ENCODE data around the gene KRTAP3-3. TPM values are rescaled to one million over a fixed set of nuclear protein-coding genes. Genes with fewer than 3 reads are reported as not detected.

KRTAP3-3 gene
- total RNA-seq, 4 donors from 2014 or later, result not detected

DNA sequence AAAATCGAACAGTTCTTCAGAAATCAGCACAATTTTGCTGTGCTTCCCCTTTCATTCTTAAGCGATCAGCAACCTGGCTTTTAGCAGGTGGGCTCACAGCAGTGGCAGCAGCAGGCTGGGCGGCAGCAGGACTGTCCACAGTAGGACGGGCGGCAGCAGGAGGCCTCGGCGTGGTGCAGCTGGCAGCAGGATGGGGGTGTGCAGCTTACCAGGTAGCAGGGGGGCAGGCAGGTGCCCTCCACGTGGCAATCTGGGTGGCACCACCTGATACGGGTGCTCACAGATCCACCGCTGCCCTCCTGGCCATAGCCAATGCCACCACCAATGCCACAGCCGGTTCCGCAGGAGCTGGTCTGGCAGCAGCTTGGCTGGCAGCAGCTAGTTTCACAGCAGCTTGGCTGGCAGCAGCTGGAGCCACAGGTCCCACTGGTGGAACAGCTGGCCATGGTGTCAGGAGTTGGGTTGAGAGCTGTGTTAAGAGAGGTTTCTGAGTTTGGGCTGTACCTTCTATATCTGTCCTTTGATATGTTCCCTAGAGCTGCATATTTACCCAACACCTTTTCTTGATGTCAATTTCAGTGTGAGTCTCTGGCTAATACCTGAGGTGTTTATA is 35.8 kb upstream of the KRTAP3-3 start, which contains the start of gene KRTAP1-4:
TSS of gene KRTAP1-4 (minus strand) at position 563 of the 613 bp plus-strand sequence. CDS start at position 446, 117 bp downstream.
- Histone ChIP-seq H3K27me3 (peaks cover 15 to 30% (median 15%) of the 10 kb centered on the region in 3 donors), H3K27ac (no peak within 1 kb of the TSS), H3K36me3 (no peaks in the 10 kb centered on the region), H3K4me3 (no peak within 1 kb of the TSS), H3K9me3 (no peaks in the 10 kb centered on the region), H3K4me1 (no peaks in the 10 kb centered on the region)
- ATAC-seq (no peak), DNase-seq (no peak)
- in situ Hi-C loops (cut with MboI; ENCODE audit: low sequenced_read_pairs in 4 of 4), result no loop called here
- TF ChIP-seq POLR2A (IDR thresholded peaks at IDR 0.05) (no peak), CTCF (IDR thresholded peaks at IDR 0.05 in 4 of 5, conservative IDR thresholded peaks at IDR 0.05 in 1 of 5) (no peak)
- intact Hi-C loops (cut with DNase I; ENCODE audit: low total_unique reads), result no loop called here

- no peak for ATAC-seq
- Histone ChIP-seq H3K36me3 (no peaks in the 10 kb centered on the region), H3K9me3 (no peaks in the 10 kb centered on the region), H3K27ac (no peak within 1 kb of the TSS), H3K4me3 (no peak within 1 kb of the TSS), H3K27me3 (peaks cover 15 to 27% (median 15%) of the 10 kb centered on the region in 3 donors), H3K4me1 (no peaks in the 10 kb centered on the region)
- DNase-seq, result no peak
- in situ Hi-C loops (cut with MboI; ENCODE audit: low sequenced_read_pairs in 4 of 4) (no loop called here), intact Hi-C loops (cut with DNase I; ENCODE audit: low total_unique reads) (no loop called here)
- TF ChIP-seq CTCF (IDR thresholded peaks at IDR 0.05 in 4 of 5, conservative IDR thresholded peaks at IDR 0.05 in 1 of 5) (no peak), POLR2A (IDR thresholded peaks at IDR 0.05) (no peak)
These were observed 32.9 kb upstream of the KRTAP3-3 start, which contains the start of gene KRTAP1-5 for GRCh38 chr17:41026715-41027471. Gene KRTAP1-5 (minus strand): TSS chr17:41027208. CDS start chr17:41027155, 53 bp downstream.

- in situ Hi-C loops (cut with MboI; ENCODE audit: low sequenced_read_pairs in 4 of 4), result no loop called here
- DNase-seq (no peak), ATAC-seq (no peak)
These were observed 30.7 kb upstream of the KRTAP3-3 start for GRCh38 chr17:41024697-41025096.

GRCh38 chr17:41020336-41020735 is 26.4 kb upstream of the KRTAP3-3 start:
- no peak overlapping the region for H3K4me3 ChIP-seq
- TF ChIP-seq CTCF (IDR thresholded peaks at IDR 0.05 in 4 of 5, conservative IDR thresholded peaks at IDR 0.05 in 1 of 5) (no peak), POLR2A (IDR thresholded peaks at IDR 0.05) (no peak)
- no peaks in the 10 kb centered on the region for H3K36me3 ChIP-seq
- peaks cover 0 to 1% (median 0%) of the 10 kb centered on the region in 3 donors for H3K27me3 ChIP-seq
- H3K9me3 ChIP-seq, result no peaks in the 10 kb centered on the region
- DNase-seq (no peak), ATAC-seq (no peak)
- intact Hi-C loops (cut with DNase I; ENCODE audit: low total_unique reads) (no loop called here), in situ Hi-C loops (cut with MboI; ENCODE audit: low sequenced_read_pairs in 4 of 4) (no loop called here)
- no peaks in the 10 kb centered on the region for H3K4me1 ChIP-seq
- H3K27ac ChIP-seq, result no peak overlapping the region

More at GRCh38 chr17:41024697-41025096, 30.7 kb upstream of the KRTAP3-3 start:
- Histone ChIP-seq H3K4me3 (no peak overlapping the region), H3K4me1 (no peaks in the 10 kb centered on the region), H3K36me3 (no peaks in the 10 kb centered on the region), H3K27ac (no peak overlapping the region), H3K27me3 (peaks cover 10 to 16% (median 13%) of the 10 kb centered on the region in 3 donors), H3K9me3 (no peaks in the 10 kb centered on the region)
- TF ChIP-seq CTCF (IDR thresholded peaks at IDR 0.05 in 4 of 5, conservative IDR thresholded peaks at IDR 0.05 in 1 of 5) (no peak), POLR2A (IDR thresholded peaks at IDR 0.05) (no peak)
- intact Hi-C loops (cut with DNase I; ENCODE audit: low total_unique reads), result no loop called here

Measured in gastrocnemius medialis (tissue), 4 donors.